GM12801 (cell line): Measurements from ENCODE around the gene GALNTL6.

Source experiments
- TF ChIP-seq, protein P1 (sequence below): IDR thresholded peaks from one replicate; pipeline ENCODE4 v1.5.1; 2011; ENCODE audit warnings: control low read depth; ENCODE audit not compliant: insufficient read length; ENCODE audit errors: extremely low read depth

The GALNTL6 gene

DNA sequence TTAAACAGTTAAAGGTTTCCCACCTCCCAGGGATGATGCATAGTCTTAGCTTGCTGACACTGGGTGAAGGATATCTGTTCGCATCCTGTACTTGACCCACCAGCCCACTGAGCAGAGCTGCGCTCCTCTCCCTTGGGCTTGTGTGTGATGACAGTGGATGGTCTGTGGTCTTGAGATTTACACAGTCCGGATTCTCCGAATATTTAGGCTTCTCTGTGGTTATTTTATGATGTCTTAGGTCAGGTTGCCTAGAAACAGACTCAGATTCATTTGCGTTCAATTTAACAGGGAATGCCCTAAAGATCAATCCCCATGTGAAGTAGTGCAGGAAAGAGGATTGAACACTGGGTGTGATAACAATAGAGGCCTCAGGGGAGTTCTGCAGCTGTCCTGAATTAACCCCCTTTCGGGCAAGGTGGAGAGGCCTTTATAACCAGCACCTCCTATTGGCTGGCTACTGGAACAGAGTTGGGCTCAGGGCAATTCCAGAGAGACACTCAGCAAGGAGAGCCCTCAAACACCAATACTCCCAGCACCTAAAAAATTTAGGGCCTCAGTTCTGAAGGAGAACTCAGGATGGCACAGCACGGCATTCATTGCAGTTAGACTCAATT lies 702.2 kb downstream of the GALNTL6 start:
- TF ChIP-seq, protein P1, sequence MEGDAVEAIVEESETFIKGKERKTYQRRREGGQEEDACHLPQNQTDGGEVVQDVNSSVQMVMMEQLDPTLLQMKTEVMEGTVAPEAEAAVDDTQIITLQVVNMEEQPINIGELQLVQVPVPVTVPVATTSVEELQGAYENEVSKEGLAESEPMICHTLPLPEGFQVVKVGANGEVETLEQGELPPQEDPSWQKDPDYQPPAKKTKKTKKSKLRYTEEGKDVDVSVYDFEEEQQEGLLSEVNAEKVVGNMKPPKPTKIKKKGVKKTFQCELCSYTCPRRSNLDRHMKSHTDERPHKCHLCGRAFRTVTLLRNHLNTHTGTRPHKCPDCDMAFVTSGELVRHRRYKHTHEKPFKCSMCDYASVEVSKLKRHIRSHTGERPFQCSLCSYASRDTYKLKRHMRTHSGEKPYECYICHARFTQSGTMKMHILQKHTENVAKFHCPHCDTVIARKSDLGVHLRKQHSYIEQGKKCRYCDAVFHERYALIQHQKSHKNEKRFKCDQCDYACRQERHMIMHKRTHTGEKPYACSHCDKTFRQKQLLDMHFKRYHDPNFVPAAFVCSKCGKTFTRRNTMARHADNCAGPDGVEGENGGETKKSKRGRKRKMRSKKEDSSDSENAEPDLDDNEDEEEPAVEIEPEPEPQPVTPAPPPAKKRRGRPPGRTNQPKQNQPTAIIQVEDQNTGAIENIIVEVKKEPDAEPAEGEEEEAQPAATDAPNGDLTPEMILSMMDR, result no peak

DNA sequence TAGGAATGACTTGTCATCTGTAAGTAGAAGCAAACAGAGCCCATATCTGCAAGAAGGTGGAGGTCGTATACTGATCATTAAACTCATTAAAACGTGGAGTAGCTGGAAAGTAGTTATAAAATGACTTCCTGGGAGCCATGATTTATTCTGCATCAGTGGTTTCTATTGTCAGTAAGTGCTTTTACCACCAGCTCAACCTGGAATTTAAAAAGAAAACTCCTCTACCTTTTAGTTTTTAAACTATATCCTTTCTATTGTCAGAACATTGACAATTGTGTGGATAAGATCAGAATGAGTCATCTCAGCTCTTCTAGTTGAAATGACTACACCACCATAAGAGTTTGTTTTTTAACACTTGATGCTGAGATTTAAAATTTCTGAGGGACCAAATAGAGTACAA lies 704.2 kb downstream of the GALNTL6 start:
- TF ChIP-seq, protein P1, result no peak

DNA sequence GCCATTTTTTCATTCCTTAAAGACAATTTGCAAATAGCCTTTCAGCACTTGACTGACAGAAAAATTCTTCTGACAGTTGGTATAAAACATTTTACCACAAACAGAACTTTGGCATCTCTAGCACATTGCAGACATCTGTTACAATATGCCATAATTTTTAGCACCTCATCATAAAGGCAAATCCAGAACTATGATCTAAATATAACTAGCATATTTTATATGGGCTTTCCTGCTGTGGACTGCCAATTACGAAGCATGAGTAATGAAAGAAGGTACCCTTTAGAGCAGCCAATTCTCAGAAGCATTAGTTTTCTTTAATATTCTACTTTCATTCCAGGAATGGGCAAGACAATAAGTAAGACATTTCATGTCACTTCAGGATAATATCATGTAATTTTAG lies 708.0 kb downstream of the GALNTL6 start:
- TF ChIP-seq, protein P1, result no peak

DNA sequence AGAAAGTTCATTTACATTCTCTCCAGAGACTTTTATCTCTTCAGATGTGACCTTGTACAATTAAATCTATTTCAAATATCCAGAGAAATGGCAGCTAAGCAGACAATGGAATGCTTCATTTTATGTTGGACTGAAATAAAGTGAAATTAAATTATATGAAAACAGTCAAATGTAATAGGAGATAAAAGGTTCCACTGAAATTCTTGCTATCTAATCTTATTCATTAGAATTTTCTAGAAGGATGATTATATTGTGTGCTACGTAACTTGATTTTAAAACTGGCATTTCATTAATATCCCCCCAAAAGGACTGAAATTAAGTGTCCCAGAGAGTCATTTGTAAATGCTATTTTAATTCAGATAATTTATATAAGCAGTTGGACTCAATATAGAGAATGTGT lies 708.5 kb downstream of the GALNTL6 start:
- TF ChIP-seq, protein P1, result no peak

DNA sequence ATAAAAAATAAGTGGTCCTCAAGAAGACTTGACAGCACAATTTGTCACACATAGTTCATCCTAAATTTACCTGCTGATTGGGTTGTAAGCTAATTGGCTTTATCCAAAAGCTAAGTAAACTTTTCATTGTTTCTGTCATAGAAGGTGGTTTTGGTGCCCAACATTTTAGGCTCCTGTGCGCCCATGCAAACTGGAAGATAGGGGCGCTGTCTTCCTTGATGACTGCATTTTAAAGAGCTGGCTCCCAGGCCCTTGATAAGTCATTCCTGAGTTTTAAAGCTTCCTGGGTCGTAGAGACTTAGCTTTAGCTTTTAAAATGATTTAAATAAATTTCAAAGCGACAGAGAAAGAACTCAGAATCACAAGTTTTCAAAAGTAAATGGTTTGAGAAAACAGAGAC lies 730.0 kb downstream of the GALNTL6 start:
- TF ChIP-seq, protein P1, result no peak

DNA sequence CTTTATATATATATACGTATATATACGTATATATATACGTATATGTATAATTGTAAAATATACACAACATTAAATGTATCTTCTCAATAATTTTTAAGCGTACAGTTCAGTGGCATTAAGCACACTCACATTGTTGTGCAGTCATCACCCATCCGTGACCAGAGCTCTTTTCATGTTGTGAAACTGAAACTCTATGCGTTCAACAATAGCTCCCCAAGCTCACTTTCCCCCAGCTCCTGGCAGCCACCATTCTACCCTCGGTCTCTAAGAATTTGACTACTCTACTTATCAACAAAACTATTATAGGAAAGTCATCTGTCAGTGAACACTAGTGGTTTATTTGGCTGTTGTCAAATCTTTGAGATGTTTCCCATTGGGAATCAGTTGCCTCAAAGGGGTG lies 733.6 kb downstream of the GALNTL6 start:
- TF ChIP-seq, protein P1, result no peak

DNA sequence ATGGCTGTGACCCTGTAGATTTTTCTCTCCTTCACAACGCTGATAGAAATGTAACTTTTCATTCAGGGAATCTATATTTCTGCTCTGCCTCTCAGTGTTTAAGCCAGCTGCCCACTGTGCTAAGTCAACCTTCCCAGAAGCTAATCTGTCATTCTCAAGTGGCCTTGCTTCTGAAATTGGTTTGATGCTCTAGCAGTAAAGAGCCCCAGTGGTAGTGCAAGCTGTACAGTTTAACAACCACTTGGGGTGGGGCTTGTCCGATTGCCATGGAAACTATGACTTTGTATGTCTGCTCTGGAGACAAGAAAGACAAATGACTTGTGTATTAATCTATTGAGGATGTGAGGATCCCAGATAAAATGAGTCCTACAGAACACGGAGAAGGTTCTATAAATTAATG lies 734.5 kb downstream of the GALNTL6 start:
- TF ChIP-seq, protein P1, result no peak
